ENCODE data around the gene ST3GAL2. TPM values are rescaled to one million over a fixed set of nuclear protein-coding genes. Genes with fewer than 3 reads are reported as not detected.

Gene ST3GAL2
- polyA plus RNA-seq, 2 of the 4 experiments (the other 2 are of a cell fraction): 11.1 to 16.3 TPM

GRCh38 chr16:70476272-70477020 lies 37.5 kb upstream of the ST3GAL2 start:
- peaks cover 9% of the 10 kb centered on the region for H3K4me1 ChIP-seq
- no peak overlapping the region for H3K4me3 ChIP-seq
- no peaks in the 10 kb centered on the region for H3K9me3 ChIP-seq
- H3K4me2 ChIP-seq: 0 out of 3 replicates have a peak overlapping the region, but pooled peaks have one; percentile 1
- no peak for DNase-seq (ENCODE audit: low read depth in 1 of 2, low spot score in 1 of 2)
- ChIA-PET POLR2A (no interaction called here), CTCF (interaction anchor here (0.6 to 3.0 kb wide), 2 partner anchors 33 to 96 kb away, joined by 3 to 9 read pairs; no protein-coding TSS in a partner anchor)
- ATAC-seq: no peak
- TF ChIP-seq RNF2 (IDR thresholded peaks at IDR 0.05; ENCODE audit: borderline replicate concordance, low read depth) (no peak), FOSL2 (IDR thresholded peaks at IDR 0.05) (no peak), FOSL2 (CRISPR knock-in tag; IDR thresholded peaks at IDR 0.05) (0 out of 2 replicates have a peak, but pooled peaks have one; percentile 5), ESRRA (IDR thresholded peaks at IDR 0.05; ENCODE audit: borderline replicate concordance, low read length) (no peak), HOXB5 (CRISPR knock-in tag; IDR thresholded peaks at IDR 0.05) (no peak)
- peak overlapping the region in 1 of 2 experiments; percentile 41; a peak in 1 of 6 replicates for H3K27ac ChIP-seq
- WGBS (ENCODE audit: missing lambda C conversion rate): 81% methylated on average over 10 of the region's 13 CpGs
- FAIRE-seq: no peak

GRCh38 chr16:70475054-70475871 lies 36.4 kb upstream of the ST3GAL2 start:
- no peak for FAIRE-seq
- no peaks in the 10 kb centered on the region for H3K9me3 ChIP-seq
- no peak overlapping the region for H3K27ac ChIP-seq
- WGBS (ENCODE audit: missing lambda C conversion rate): 88% methylated on average over 22 of the region's 24 CpGs
- POLR2A ChIA-PET: no interaction called here
- CTCF ChIA-PET: interaction anchor here (1.0 to 8.3 kb wide), 4 partner anchors 22 to 295 kb away, joined by 3 to 110 read pairs (median 6); no protein-coding TSS in a partner anchor
- H3K4me2 ChIP-seq: no peak overlapping the region
- H3K4me3 ChIP-seq: no peak overlapping the region
- no peak for ATAC-seq
- no peak for DNase-seq (ENCODE audit: low read depth in 1 of 2, low spot score in 1 of 2)
- TF ChIP-seq ZNF302 (CRISPR knock-in tag; IDR thresholded peaks at IDR 0.05) (no peak), ZFP36 (IDR thresholded peaks at IDR 0.05; ENCODE audit: borderline replicate concordance, partially characterized antibody) (no peak), POLR2A (IDR thresholded peaks at IDR 0.05; ENCODE audit: low read length) (no peak), FOSB (CRISPR knock-in tag; IDR thresholded peaks at IDR 0.05) (no peak), MAZ (IDR thresholded peaks at IDR 0.05; ENCODE audit: borderline replicate concordance, low read depth, low read length) (no peak), HMGXB4 (CRISPR knock-in tag; IDR thresholded peaks at IDR 0.05; ENCODE audit: borderline replicate concordance) (no peak), HEYL (CRISPR knock-in tag; IDR thresholded peaks at IDR 0.05) (no peak), E2F6 (IDR thresholded peaks at IDR 0.05; ENCODE audit: borderline replicate concordance, low read depth) (no peak), HOXA7 (CRISPR knock-in tag; IDR thresholded peaks at IDR 0.05) (no peak), MAFK (IDR thresholded peaks at IDR 0.05; ENCODE audit: partially characterized antibody) (no peak), ELK1 (IDR thresholded peaks at IDR 0.05; ENCODE audit: low read depth, low read length) (no peak), SMC3 (IDR thresholded peaks at IDR 0.05) (no peak), KDM5A (IDR thresholded peaks at IDR 0.05) (no peak), CHD4 (IDR thresholded peaks at IDR 0.05; ENCODE audit: borderline replicate concordance) (no peak), CHD2 (IDR thresholded peaks at IDR 0.05; ENCODE audit: low read length, partially characterized antibody) (no peak), ESRRA (IDR thresholded peaks at IDR 0.05; ENCODE audit: borderline replicate concordance, low read length) (no peak), RAD21 (conservative IDR thresholded peaks at IDR 0.05 in 1 of 2, IDR thresholded peaks at IDR 0.05 in 1 of 2) (no peak), SREBF2 (IDR thresholded peaks at IDR 0.05) (no peak)
- peaks cover 14% of the 10 kb centered on the region for H3K4me1 ChIP-seq
